NCI-H526 treated with DMSO at 0.1 percent for 48 hours (cell line): ENCODE results near the gene NISCH.
A peak's percentile ranks its signal among the peaks of the same experiment; 100 is the strongest.

Source experiments
- DNase-seq: peaks from one replicate; lab custom pipeline; 2025; lab: John Stamatoyannopoulos, UW

NISCH gene

GRCh38 chr3:52435246-52436101, 19.9 kb upstream of the NISCH start:
- no peak for DNase-seq

- DNase-seq = no peak
These were observed 18.8 kb upstream of the NISCH start for GRCh38 chr3:52436500-52437149.

GRCh38 chr3:52437326-52438103, 17.9 kb upstream of the NISCH start:
- no peak for DNase-seq

GRCh38 chr3:52438104-52438376, 17.4 kb upstream of the NISCH start:
- DNase-seq = no peak

GRCh38 chr3:52438579-52439425, 16.6 kb upstream of the NISCH start:
- DNase-seq = no peak

GRCh38 chr3:52439426-52440248, 15.8 kb upstream of the NISCH start:
- no peak for DNase-seq

GRCh38 chr3:52440249-52440551, 15.2 kb upstream of the NISCH start:
- no peak for DNase-seq

GRCh38 chr3:52440671-52441070, 14.7 kb upstream of the NISCH start:
- no peak for DNase-seq

- DNase-seq = no peak
These were observed 14.2 kb upstream of the NISCH start for GRCh38 chr3:52441091-52441771.

GRCh38 chr3:52441772-52442332, 13.6 kb upstream of the NISCH start:
- DNase-seq = no peak

GRCh38 chr3:52442409-52443267, 12.8 kb upstream of the NISCH start:
- DNase-seq = no peak

GRCh38 chr3:52443268-52443610, 12.2 kb upstream of the NISCH start:
- no peak for DNase-seq

- no peak for DNase-seq
These were observed 11.4 kb upstream of the NISCH start for GRCh38 chr3:52443791-52444687.

GRCh38 chr3:52444860-52445793, 10.3 kb upstream of the NISCH start, which contains the start of gene SEMA3G:
Gene SEMA3G (minus strand): TSS chr3:52445103. CDS start chr3:52445027, 76 bp downstream.
- peak; percentile 72 for DNase-seq

GRCh38 chr3:52446042-52446441, 9.4 kb upstream of the NISCH start:
- DNase-seq = no peak

- DNase-seq = peak; percentile 44
These were observed 8.5 kb upstream of the NISCH start for GRCh38 chr3:52446631-52447511.
